NCI-H146 (cell line): Measurements from ENCODE around the gene TMEM190.

Experiments used
- DNase-seq: peaks from one replicate; lab custom pipeline; 2025; lab: John Stamatoyannopoulos, UW

TMEM190 gene

DNA sequence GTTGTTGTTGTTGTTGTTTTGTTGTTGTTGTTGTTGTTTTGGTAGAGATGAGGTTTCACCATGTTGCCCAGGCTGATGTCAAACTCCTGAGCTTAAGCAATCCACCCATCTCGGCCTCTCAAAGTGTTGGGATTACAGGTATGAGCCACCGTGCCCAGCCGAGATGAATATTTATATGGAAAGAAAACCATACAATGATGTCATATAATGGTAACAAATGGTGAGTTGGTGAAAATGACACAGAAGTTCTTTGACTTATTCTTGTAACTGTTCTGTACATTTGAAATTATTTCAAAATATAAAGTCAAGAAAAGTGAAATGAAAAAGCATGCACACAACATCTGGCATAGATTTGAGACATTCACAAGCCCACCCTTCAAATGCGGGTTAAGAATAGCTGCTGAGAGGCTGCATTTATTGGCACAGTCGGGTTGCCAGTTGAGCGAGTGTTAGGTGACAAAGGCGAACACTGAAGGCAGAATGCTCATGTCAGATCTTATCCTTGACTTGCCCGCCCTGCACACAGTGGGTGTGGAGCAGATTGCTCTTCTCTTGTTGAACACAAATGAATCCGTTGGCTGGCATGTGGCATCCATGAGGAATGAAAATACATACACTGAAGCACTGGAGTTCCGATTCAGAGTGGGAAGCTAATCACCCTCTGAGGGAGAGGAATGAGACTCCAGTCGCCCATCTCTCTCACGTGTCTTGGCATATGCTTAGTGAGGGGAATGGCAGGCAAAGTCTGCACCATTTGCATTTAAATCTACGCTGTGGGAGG is 46.8 kb downstream of the TMEM190 start:
- no peak for DNase-seq

DNA sequence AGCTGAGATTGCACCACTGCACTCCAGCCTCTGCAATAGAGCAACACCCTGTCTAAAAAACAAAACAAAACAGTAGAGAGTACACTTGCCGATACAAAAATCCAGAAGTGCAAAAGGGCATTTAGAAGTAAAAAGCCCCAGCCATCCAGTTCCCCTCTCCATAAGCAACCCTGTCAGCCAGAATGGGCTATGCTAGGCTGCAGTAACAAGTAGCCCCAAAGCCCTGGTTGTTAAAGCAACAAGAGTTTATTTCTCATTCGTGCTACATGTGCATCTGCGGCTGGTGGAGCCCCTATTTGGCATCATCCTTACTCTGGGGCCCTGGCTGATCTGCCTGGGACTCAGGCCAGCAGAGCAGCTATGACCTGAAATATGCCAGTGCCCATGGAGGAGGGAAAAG is 47.9 kb downstream of the TMEM190 start:
- no peak for DNase-seq

DNA sequence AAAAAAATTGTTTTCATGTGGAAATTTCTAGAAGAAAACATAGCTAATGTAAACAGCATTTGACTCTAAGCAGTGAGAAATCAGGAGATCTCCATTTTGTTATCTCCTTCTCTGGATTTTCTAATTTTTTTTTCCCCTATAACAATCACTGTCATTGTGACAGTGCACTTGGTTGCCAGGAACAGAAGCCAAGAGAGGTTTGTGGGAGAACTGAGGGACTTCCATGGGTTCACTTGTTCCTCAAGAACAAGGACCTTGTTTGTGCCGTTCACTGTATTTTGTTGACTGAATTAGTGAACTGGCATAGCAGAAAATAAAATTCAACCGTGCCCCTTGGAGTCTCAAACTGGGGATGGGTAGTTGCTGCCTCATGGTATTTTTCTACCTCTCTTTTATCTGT is 49.4 kb downstream of the TMEM190 start:
- no peak for DNase-seq
